Skeletal muscle satellite cell (primary cell): ENCODE data around the gene CRTC1.
"Not testable (repeated sequence)": the region's sequence is repeated elsewhere in the genome, so short reads cannot be mapped to it uniquely, and the experiment has no call there.

Experiments used
- H3K27me3 ChIP-seq: 2 replicates; pipeline ENCODE4 v1.7.0; 2013; ENCODE audit warnings: low read length; ENCODE audit not compliant: control insufficient read depth, insufficient read depth
- H3K36me3 ChIP-seq: 2 replicates; pipeline ENCODE4 v1.7.0; 2013; ENCODE audit warnings: mild to moderate bottlenecking, control low read depth, low read length; ENCODE audit not compliant: insufficient read depth
- H3K4me1 ChIP-seq: 2 replicates; pipeline ENCODE4 v1.7.0; 2013; ENCODE audit warnings: low read length; ENCODE audit not compliant: control insufficient read depth, insufficient read depth
- H3K4me2 ChIP-seq: 2 replicates; pipeline ENCODE4 v1.7.0; 2013; ENCODE audit warnings: mild to moderate bottlenecking, low read length
- H3K4me3 ChIP-seq: 2 replicates; pipeline ENCODE4 v1.7.0; 2013; ENCODE audit warnings: low read length
- H3K9ac ChIP-seq: 2 replicates; pipeline ENCODE4 v1.7.0; 2013; ENCODE audit warnings: mild to moderate bottlenecking, low read depth, low read length, moderate library complexity
- H3K9me3 ChIP-seq: replicated peaks from 2 replicates; pipeline ENCODE4 v1.7.0; 2013; ENCODE audit warnings: mild to moderate bottlenecking, control low read depth, low read length

CRTC1 gene

GRCh38 chr19:18798384-18799352 lies 115.2 kb downstream of the CRTC1 start:
- H3K9me3 ChIP-seq = no peaks in the 10 kb centered on the region
- H3K27me3 ChIP-seq = peaks cover 49% of the 10 kb centered on the region
- no peak overlapping the region for H3K4me2 ChIP-seq

GRCh38 chr19:18799389-18799970 lies 116.0 kb downstream of the CRTC1 start:
- Histone ChIP-seq H3K27me3 (peaks cover 45% of the 10 kb centered on the region), H3K36me3 (no peaks in the 10 kb centered on the region), H3K4me1 (peaks cover 8% of the 10 kb centered on the region), H3K4me2 (no peak overlapping the region), H3K4me3 (no peak overlapping the region), H3K9ac (no peak overlapping the region), H3K9me3 (no peaks in the 10 kb centered on the region)

More at GRCh38 chr19:18798384-18799352, 115.2 kb downstream of the CRTC1 start:
- H3K4me3 ChIP-seq = no peak overlapping the region
- peaks cover 8% of the 10 kb centered on the region for H3K4me1 ChIP-seq
- H3K36me3 ChIP-seq = no peaks in the 10 kb centered on the region
- no peak overlapping the region for H3K9ac ChIP-seq

- Histone ChIP-seq H3K36me3 (no peaks in the 10 kb centered on the region), H3K9ac (no peak overlapping the region), H3K27me3 (peaks cover 45% of the 10 kb centered on the region), H3K4me1 (peaks cover 8% of the 10 kb centered on the region), H3K9me3 (no peaks in the 10 kb centered on the region), H3K4me2 (no peak overlapping the region), H3K4me3 (no peak overlapping the region)
Measured at GRCh38 chr19:18800079-18800478, 116.6 kb downstream of the CRTC1 start.

- Histone ChIP-seq H3K27me3 (peaks cover 45% of the 10 kb centered on the region), H3K4me2 (no peak overlapping the region), H3K9ac (no peak overlapping the region), H3K36me3 (no peaks in the 10 kb centered on the region), H3K4me1 (peaks cover 3% of the 10 kb centered on the region), H3K4me3 (no peak overlapping the region), H3K9me3 (no peaks in the 10 kb centered on the region)
Measured at GRCh38 chr19:18800636-18801035, 117.2 kb downstream of the CRTC1 start.

- no peaks in the 10 kb centered on the region for H3K9me3 ChIP-seq
- H3K9ac ChIP-seq = no peak overlapping the region
- no peak overlapping the region for H3K4me3 ChIP-seq
- no peak overlapping the region for H3K4me2 ChIP-seq
- no peaks in the 10 kb centered on the region for H3K36me3 ChIP-seq
- peaks cover 40% of the 10 kb centered on the region for H3K27me3 ChIP-seq
- H3K4me1 ChIP-seq = no peaks in the 10 kb centered on the region
Measured at GRCh38 chr19:18802354-18802753, 118.9 kb downstream of the CRTC1 start.

- Histone ChIP-seq H3K9ac (no peak overlapping the region), H3K4me1 (no peaks in the 10 kb centered on the region), H3K9me3 (no peaks in the 10 kb centered on the region), H3K4me2 (no peak overlapping the region), H3K4me3 (no peak overlapping the region), H3K27me3 (peaks cover 34% of the 10 kb centered on the region), H3K36me3 (no peaks in the 10 kb centered on the region)
Measured at GRCh38 chr19:18803550-18804138, 120.2 kb downstream of the CRTC1 start.

- Histone ChIP-seq H3K36me3 (no peaks in the 10 kb centered on the region), H3K4me2 (no peak overlapping the region), H3K9me3 (no peaks in the 10 kb centered on the region), H3K9ac (no peak overlapping the region), H3K27me3 (peaks cover 30% of the 10 kb centered on the region), H3K4me1 (peaks cover 2% of the 10 kb centered on the region), H3K4me3 (no peak overlapping the region)
Measured at GRCh38 chr19:18804139-18804601, 120.7 kb downstream of the CRTC1 start.

- no peak overlapping the region for H3K9ac ChIP-seq
- H3K4me3 ChIP-seq = no peak overlapping the region
- no peaks in the 10 kb centered on the region for H3K9me3 ChIP-seq
- H3K36me3 ChIP-seq = no peaks in the 10 kb centered on the region
- H3K4me1 ChIP-seq = peaks cover 6% of the 10 kb centered on the region
- H3K27me3 ChIP-seq = peaks cover 26% of the 10 kb centered on the region
- no peak overlapping the region for H3K4me2 ChIP-seq
Measured at GRCh38 chr19:18804643-18805042, 121.2 kb downstream of the CRTC1 start.

- no peaks in the 10 kb centered on the region for H3K27me3 ChIP-seq
- H3K9ac ChIP-seq = no peak overlapping the region
- H3K4me1 ChIP-seq = peaks cover 8% of the 10 kb centered on the region
- no peak overlapping the region for H3K4me2 ChIP-seq
- no peak overlapping the region for H3K4me3 ChIP-seq
- no peaks in the 10 kb centered on the region for H3K36me3 ChIP-seq
- H3K9me3 ChIP-seq = no peaks in the 10 kb centered on the region
Measured at GRCh38 chr19:18807861-18808331, 124.4 kb downstream of the CRTC1 start.

- H3K9ac ChIP-seq = no peak overlapping the region
- no peaks in the 10 kb centered on the region for H3K36me3 ChIP-seq
- peaks cover 8% of the 10 kb centered on the region for H3K4me1 ChIP-seq
- peak overlapping the region; percentile 48 for H3K4me2 ChIP-seq
- no peaks in the 10 kb centered on the region for H3K9me3 ChIP-seq
- no peak overlapping the region for H3K4me3 ChIP-seq
- peaks cover 7% of the 10 kb centered on the region for H3K27me3 ChIP-seq
Measured at GRCh38 chr19:18809149-18809868, 125.8 kb downstream of the CRTC1 start.

- H3K9me3 ChIP-seq = not testable (repeated sequence)
Measured at GRCh38 chr19:18811638-18812037, 128.2 kb downstream of the CRTC1 start.

More at GRCh38 chr19:18811638-18812037, 128.2 kb downstream of the CRTC1 start:
- H3K4me1 ChIP-seq, H3K9ac ChIP-seq, H3K27me3 ChIP-seq, H3K36me3 ChIP-seq, H3K4me3 ChIP-seq, H3K4me2 ChIP-seq: not testable (repeated sequence)
